SK-N-SH (cell line): Measurements from ENCODE around the gene CELF2. TPM values are rescaled to one million over a fixed set of nuclear protein-coding genes. Genes with fewer than 3 reads are reported as not detected.

Experiments used
- CTCF ChIA-PET: fragments of 300-600, 350-600 bp; formaldehyde crosslinking; extraction: SDS; loops from one replicate; lab custom pipeline; 2021; lab: Yijun Ruan, JAX
- POLR2A ChIA-PET: fragments of 350-600 bp; sonication (Branson Sonifier 250); formaldehyde crosslinking; extraction: SDS; loops from one replicate; lab custom pipeline; 2020; ENCODE audit warnings: antibody characterized with exemption, inconsistent platforms; lab: Yijun Ruan, JAX
- DNase-seq: peaks from one replicate; pipeline ENCODE4 v3.0.0; 2012
- H2AFZ ChIP-seq: fragments of 200-600 bp; sonication (generic); 2 replicates; pipeline ENCODE4 v1.8.1; 2016; ENCODE audit warnings: antibody characterized with exemption, mild to moderate bottlenecking, low read depth
- H3F3A ChIP-seq: fragments of 200-600 bp; sonication (generic); replicated peaks from 2 replicates; pipeline ENCODE3; 2016; ENCODE audit warnings: antibody characterized with exemption, mild to moderate bottlenecking; ENCODE audit not compliant: insufficient read depth
- H3K27ac ChIP-seq, 2 experiments: fragments of 200-500 bp in 1 of 2; fragments of 200-600 bp in 1 of 2; sonication (Bioruptor generic) in 1 of 2; sonication (generic), shearing (Covaris generic) in 1 of 2; 2 replicates each; pipeline versions ENCODE4 v1.5.1 to v1.6.1; 2014 to 2016; ENCODE audit warnings: low read depth in 2 of 2, inconsistent platforms in 1 of 2, low read length in 1 of 2, mild to moderate bottlenecking in 1 of 2, mixed read lengths in 1 of 2
- H3K27me3 ChIP-seq: fragments of 200-600 bp; sonication (generic), shearing (Covaris generic); 2 replicates; pipeline ENCODE4 v1.6.1; 2016; ENCODE audit warnings: mixed run types; ENCODE audit not compliant: insufficient read depth
- H3K36me3 ChIP-seq, 2 experiments: fragments of 200-500 bp in 1 of 2; fragments of 200-600 bp in 1 of 2; sonication (Bioruptor generic) in 1 of 2; sonication (generic) in 1 of 2; replicated peaks in 1 of 2; 2 replicates each; pipeline versions ENCODE3 to v1.5.1; 2014 to 2016; ENCODE audit warnings: low read length in 1 of 2, mild to moderate bottlenecking in 1 of 2; ENCODE audit not compliant: insufficient read depth in 2 of 2, control insufficient read depth in 1 of 2
- H3K4me1 ChIP-seq, 2 experiments: fragments of 200-500 bp in 1 of 2; fragments of 200-600 bp in 1 of 2; sonication (Bioruptor generic) in 1 of 2; sonication (generic), shearing (Covaris generic) in 1 of 2; 2 replicates each; pipeline versions ENCODE4 v1.5.1 to v1.6.1; 2014 to 2016; ENCODE audit warnings: low read depth in 1 of 2, low read length in 1 of 2, mixed run types in 1 of 2; ENCODE audit not compliant: insufficient read depth in 2 of 2, control insufficient read depth in 1 of 2
- H3K4me2 ChIP-seq: fragments of 200-600 bp; sonication (generic), shearing (Covaris generic); 2 replicates; pipeline ENCODE4 v1.6.1; 2017; ENCODE audit warnings: mixed run types
- H3K4me3 ChIP-seq, 2 experiments: fragments of 200-500 bp in 1 of 2; fragments of 200-600 bp in 1 of 2; sonication (Bioruptor generic) in 1 of 2; sonication (generic), shearing (Covaris generic) in 1 of 2; 2 replicates each; pipeline versions ENCODE4 v1.5.1 to v1.8.1; 2014 to 2016; ENCODE audit warnings: low read depth in 2 of 2, inconsistent platforms in 1 of 2, low read length in 1 of 2, mild to moderate bottlenecking in 1 of 2, mixed read lengths in 1 of 2, moderate library complexity in 1 of 2
- H3K79me2 ChIP-seq: fragments of 200-600 bp; sonication (generic); 2 replicates; pipeline ENCODE4 v1.8.1; 2017; ENCODE audit warnings: mild to moderate bottlenecking; ENCODE audit not compliant: insufficient read depth
- H3K9ac ChIP-seq: fragments of 200-600 bp; sonication (generic); 2 replicates; pipeline ENCODE4 v1.6.1; 2017; ENCODE audit warnings: mixed run types
- H3K9me2 ChIP-seq: fragments of 200-600 bp; sonication (generic); 2 replicates; pipeline ENCODE4 v1.6.1; 2017; ENCODE audit warnings: mixed run types
- H3K9me3 ChIP-seq: fragments of 200-600 bp; sonication (generic); 2 replicates; pipeline ENCODE4 v1.6.1; 2017; ENCODE audit warnings: mixed run types, mild to moderate bottlenecking, moderate library complexity
- H4K20me1 ChIP-seq: fragments of 200-600 bp; sonication (generic); 2 replicates; pipeline ENCODE4 v1.6.1; 2017; ENCODE audit warnings: mild to moderate bottlenecking, mixed run types; ENCODE audit not compliant: insufficient read depth
- CHD2 ChIP-seq: fragments of 150-350 bp; IDR thresholded peaks from 2 replicates; pipeline ENCODE4 v1.6.1; 2018; ENCODE audit warnings: low read length; ENCODE audit not compliant: partially characterized antibody
- ELF1 ChIP-seq: IDR thresholded peaks from 2 replicates; pipeline ENCODE4 v1.4.0; 2012
- FOSL2 ChIP-seq: IDR thresholded peaks from 2 replicates; pipeline ENCODE4 v1.4.0; 2012; ENCODE audit warnings: low read depth, mild to moderate bottlenecking, moderate library complexity, borderline replicate concordance
- FOXJ3 ChIP-seq: sonication (generic); formaldehyde crosslinking; IDR thresholded peaks from 2 replicates; pipeline ENCODE4 v1.5.1; 2020; ENCODE audit warnings: mild to moderate bottlenecking, missing genetic modification reagents
- JUND ChIP-seq: IDR thresholded peaks from 2 replicates; pipeline ENCODE4 v1.4.0; 2012
- MEF2A ChIP-seq: IDR thresholded peaks from 2 replicates; pipeline ENCODE4 v1.4.0; 2012; ENCODE audit warnings: low read depth, borderline replicate concordance
- NRF1 ChIP-seq: IDR thresholded peaks from 2 replicates; pipeline ENCODE4 v1.6.1; 2012; ENCODE audit warnings: low read depth, mild to moderate bottlenecking, low read length
- RXRA ChIP-seq: IDR thresholded peaks from 2 replicates; pipeline ENCODE4 v1.4.0; 2012; ENCODE audit warnings: low read depth, mild to moderate bottlenecking, borderline replicate concordance
- SIN3A ChIP-seq: IDR thresholded peaks from 2 replicates; pipeline ENCODE4 v1.6.1; 2012; ENCODE audit warnings: low read depth, mild to moderate bottlenecking, low read length, moderate library complexity, borderline replicate concordance
- SMC3 ChIP-seq: IDR thresholded peaks from 2 replicates; pipeline ENCODE4 v1.6.1; 2012; ENCODE audit warnings: low read depth, low read length, improper control_type of control experiment
- TAF1 ChIP-seq: IDR thresholded peaks from 2 replicates; pipeline ENCODE4 v1.6.1; 2012; ENCODE audit warnings: low read depth, mild to moderate bottlenecking, low read length, moderate library complexity, borderline replicate concordance
- YY1 ChIP-seq: IDR thresholded peaks from 2 replicates; pipeline ENCODE4 v1.4.0; 2012; ENCODE audit warnings: low read depth, mild to moderate bottlenecking
- WGBS: methylation state at CpG from one replicate; pipeline ENCODE4 v1.1.6; 2017; ENCODE audit warnings: low lambda C conversion rate; 5-methylcytosine and 5-hydroxymethylcytosine counted together
- polyA plus RNA-seq, 3 experiments: library from polyadenylated mRNA; depleted of rRNA; stranded (reverse); fragments of >200 nt; gene quantifications; 2 replicates each; pipeline ENCODE4 v1.2.3, GENCODE V29; 2012
- TF ChIP-seq, protein P1 (sequence below): IDR thresholded peaks from 2 replicates; pipeline ENCODE4; 2012

CELF2 gene
- polyA plus RNA-seq, 1 of the 3 experiments (the other 2 are of a cell fraction), result 0.03 TPM

- Histone ChIP-seq H3K27ac (no peak overlapping the region), H3F3A (no peaks in the 10 kb centered on the region), H3K36me3 (no peaks in the 10 kb centered on the region), H3K27me3 (no peaks in the 10 kb centered on the region), H3K9ac (no peak overlapping the region), H3K4me1 (no peaks in the 10 kb centered on the region), H3K4me3 (no peak overlapping the region), H3K79me2 (no peaks in the 10 kb centered on the region), H3K9me3 (no peaks in the 10 kb centered on the region), H3K9me2 (no peaks in the 10 kb centered on the region), H3K4me2 (no peak overlapping the region), H4K20me1 (no peaks in the 10 kb centered on the region), H2AFZ (no peak overlapping the region)
- DNase-seq, result no peak
- CTCF ChIA-PET, result no interaction called here
- POLR2A ChIA-PET, result no interaction called here
- TF ChIP-seq NRF1, result no peak
- no peak for TF ChIP-seq SMC3
- WGBS, result 68% methylated on average over 14 of the region's 18 CpGs
Observed at GRCh38 chr10:11339660-11340059, 322.0 kb downstream of the CELF2 start.

- no peak overlapping the region for H3K27ac ChIP-seq
- POLR2A ChIA-PET, result no interaction called here
- no peaks in the 10 kb centered on the region for H4K20me1 ChIP-seq
- H3K36me3 ChIP-seq, result no peaks in the 10 kb centered on the region
- no peaks in the 10 kb centered on the region for H3K9me2 ChIP-seq
- no peaks in the 10 kb centered on the region for H3K4me1 ChIP-seq
- no peak for DNase-seq
- H3K9ac ChIP-seq, result no peak overlapping the region
- TF ChIP-seq TAF1 (no peak), MEF2A (no peak), FOXJ3 (CRISPR knock-in tag) (no peak), FOSL2 (no peak), SIN3A (no peak), ELF1 (no peak), YY1 (no peak), CHD2 (no peak), JUND (no peak), RXRA (no peak), NRF1 (no peak)
- TF ChIP-seq, protein P1, sequence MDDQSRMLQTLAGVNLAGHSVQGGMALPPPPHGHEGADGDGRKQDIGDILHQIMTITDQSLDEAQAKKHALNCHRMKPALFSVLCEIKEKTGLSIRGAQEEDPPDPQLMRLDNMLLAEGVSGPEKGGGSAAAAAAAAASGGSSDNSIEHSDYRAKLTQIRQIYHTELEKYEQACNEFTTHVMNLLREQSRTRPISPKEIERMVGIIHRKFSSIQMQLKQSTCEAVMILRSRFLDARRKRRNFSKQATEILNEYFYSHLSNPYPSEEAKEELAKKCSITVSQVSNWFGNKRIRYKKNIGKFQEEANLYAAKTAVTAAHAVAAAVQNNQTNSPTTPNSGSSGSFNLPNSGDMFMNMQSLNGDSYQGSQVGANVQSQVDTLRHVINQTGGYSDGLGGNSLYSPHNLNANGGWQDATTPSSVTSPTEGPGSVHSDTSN, result no peak
- H3K4me2 ChIP-seq, result no peak overlapping the region
- H3K27me3 ChIP-seq, result no peaks in the 10 kb centered on the region
- H3K79me2 ChIP-seq, result no peaks in the 10 kb centered on the region
- no peaks in the 10 kb centered on the region for H3K9me3 ChIP-seq
- H2AFZ ChIP-seq, result no peak overlapping the region
- CTCF ChIA-PET, result interaction anchor here (0.6 kb wide), 1 partner anchor 101 kb away, joined by 3 read pairs; no protein-coding TSS in a partner anchor
- WGBS, result 37% methylated on average over 5 of the region's 5 CpGs
- no peak overlapping the region for H3K4me3 ChIP-seq
- no peaks in the 10 kb centered on the region for H3F3A ChIP-seq
Observed at GRCh38 chr10:11341283-11341960, 323.8 kb downstream of the CELF2 start.
